ENCODE measurements around the gene FBXO45.
"Not testable (repeated sequence)": the region's sequence is repeated elsewhere in the genome, so short reads cannot be mapped to it uniquely, and the experiment has no call there.

Gene FBXO45

DNA sequence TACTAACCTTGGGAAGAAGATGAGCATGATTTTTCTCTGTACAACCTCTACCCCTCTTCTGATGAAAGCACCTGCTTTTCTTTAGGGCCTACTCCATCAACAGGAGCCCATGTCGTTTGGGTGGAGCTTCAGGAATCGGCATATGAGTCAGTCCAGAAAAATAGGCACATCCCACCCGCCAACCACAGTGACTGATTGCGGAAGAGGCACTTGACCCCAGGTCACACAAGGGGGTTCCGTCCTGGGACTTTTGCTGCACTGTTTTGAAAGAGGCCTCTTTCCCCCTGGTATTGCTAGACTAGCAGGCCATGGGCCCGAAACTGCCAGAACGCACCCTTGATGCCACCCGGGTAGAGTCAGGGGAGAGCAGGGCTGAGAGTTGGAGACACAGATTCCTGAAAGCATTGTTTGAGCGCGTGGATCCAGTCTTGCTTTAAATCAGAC lies 51.7 kb downstream of the FBXO45 start:
- DNase-seq, result peak; percentile 74

DNA sequence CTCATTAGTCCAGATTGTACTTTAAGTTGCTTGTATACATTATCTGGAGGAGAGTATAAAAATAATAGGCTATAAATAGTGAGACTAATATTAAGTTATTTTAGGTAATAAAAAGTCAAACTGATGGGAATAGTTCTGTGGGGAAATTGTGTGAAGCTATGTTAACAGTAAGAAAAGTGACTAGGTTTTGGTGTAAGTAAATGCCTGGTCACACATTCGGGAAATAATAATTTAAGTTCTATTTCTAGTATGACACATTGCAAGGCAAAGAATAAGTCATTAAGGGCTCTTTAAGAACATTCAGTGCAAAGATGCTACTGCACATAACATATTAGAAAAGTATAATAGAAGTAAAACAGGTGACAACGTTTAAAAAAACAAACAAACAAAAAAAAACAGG lies 52.2 kb downstream of the FBXO45 start:
- no peak for DNase-seq

- DNase-seq, result no peak
Observed at GRCh38 chr3:196621611-196622010, 53.2 kb downstream of the FBXO45 start.

GRCh38 chr3:196624067-196624790 lies 55.8 kb downstream of the FBXO45 start:
- peak; percentile 70 for DNase-seq

DNA sequence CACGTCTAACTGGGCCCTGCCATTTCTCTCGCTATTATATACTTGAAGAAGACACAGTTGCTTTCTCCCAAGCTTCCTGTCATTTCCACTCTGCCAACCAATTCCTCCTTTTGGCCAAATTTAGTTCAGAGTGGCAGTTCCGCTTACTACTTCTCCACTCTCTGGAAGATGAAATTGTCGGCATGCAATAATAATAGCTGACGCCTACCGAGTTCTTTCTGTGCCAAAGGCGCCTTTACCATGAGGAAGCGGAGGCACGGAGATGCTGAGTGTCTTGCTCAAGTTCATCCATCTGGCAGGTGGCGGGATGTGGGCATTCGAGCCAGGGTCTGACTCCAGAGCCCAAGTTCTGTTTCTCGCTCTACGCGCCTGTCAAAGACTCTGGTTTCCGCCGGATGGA lies 56.4 kb downstream of the FBXO45 start:
- no peak for DNase-seq

DNA sequence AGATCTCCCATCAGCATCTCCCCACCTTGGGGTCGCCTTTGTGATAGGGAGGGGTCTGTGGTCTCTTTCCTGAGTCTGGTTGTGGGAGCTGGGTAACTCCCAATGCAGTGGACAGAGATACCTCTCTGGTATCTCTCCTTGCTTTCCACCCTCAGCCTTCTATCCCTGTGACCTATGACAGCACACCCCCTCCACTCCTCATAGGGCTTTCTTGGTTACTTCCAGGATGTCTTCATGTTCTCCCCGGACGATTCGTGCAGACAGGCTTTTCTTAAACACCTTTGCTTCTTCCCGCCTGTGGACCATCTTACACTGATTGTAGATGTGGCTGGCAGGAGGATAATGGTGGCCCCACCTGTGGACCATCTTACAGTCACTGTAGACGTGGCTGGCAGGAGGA lies 56.9 kb downstream of the FBXO45 start:
- DNase-seq, result no peak

GRCh38 chr3:196627918-196628231 lies 59.4 kb downstream of the FBXO45 start:
- DNase-seq, result no peak

DNA sequence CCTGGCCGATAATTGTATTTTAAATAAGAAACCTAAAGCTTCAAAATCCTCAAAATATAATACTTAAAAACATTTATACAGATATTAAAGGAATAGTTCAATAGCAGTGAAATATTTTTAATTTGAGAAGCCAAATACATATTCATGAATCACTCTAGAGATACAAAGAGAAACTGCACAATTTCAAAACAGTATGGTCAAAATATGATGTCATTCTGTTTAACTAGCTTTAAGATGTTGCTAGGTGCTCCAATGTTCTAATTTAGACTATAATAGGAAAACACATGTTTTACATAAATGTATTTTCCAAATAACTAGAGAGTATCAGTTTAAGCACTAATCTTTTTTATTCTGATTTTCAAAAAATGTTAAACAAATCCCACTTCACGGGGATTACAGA lies 60.8 kb downstream of the FBXO45 start:
- DNase-seq, result no peak

- DNase-seq, result no peak
Observed at GRCh38 chr3:196631682-196632045, 63.2 kb downstream of the FBXO45 start.

- DNase-seq, result peak; percentile 90
Observed at GRCh38 chr3:196632046-196632751, 63.7 kb downstream of the FBXO45 start.

- no peak for DNase-seq
Observed at GRCh38 chr3:196633555-196634151, 65.2 kb downstream of the FBXO45 start.

- no peak for DNase-seq
Observed at GRCh38 chr3:196634224-196634623, 65.8 kb downstream of the FBXO45 start.

GRCh38 chr3:196634829-196635228 lies 66.4 kb downstream of the FBXO45 start:
- no peak for DNase-seq

- no peak for DNase-seq
Observed at GRCh38 chr3:196636369-196637349, 68.2 kb downstream of the FBXO45 start.

DNA sequence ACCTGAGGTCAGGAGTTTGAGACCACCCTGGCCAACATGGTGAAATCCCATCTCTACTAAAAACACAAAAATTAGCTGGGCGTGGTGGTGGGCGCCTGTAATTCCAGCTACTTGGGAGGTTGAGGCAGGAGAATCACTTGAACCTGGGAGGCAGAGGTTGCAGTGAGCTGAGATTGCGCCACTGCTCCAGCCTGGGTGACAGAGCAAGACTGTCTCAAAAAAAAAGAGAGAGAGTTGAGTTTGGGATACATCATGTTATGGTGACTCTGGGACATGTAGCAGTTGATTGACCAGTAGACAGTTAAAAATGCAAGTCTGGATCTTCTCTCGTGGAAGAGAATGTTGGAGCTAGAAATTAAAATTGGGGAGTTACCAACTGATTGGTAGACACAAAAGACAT lies 69.5 kb downstream of the FBXO45 start:
- not testable (repeated sequence) for DNase-seq
